GM18499 (cell line): ENCODE measurements around the gene PAPSS2.
"Not testable (repeated sequence)": the region's sequence is repeated elsewhere in the genome, so short reads cannot be mapped to it uniquely, and the experiment has no call there.

ENCODE experiments used
- ATAC-seq: cut with Tn5 transposase; IDR thresholded peaks from one replicate; pipeline ENCODE4 v1.9.1; 2021; ENCODE audit warnings: moderate number of reproducible peaks; ENCODE audit not compliant: insufficient read depth, unreplicated experiment

PAPSS2 gene

GRCh38 chr10:87700031-87700796 lies 40.5 kb downstream of the PAPSS2 start:
- ATAC-seq, result no peak

- no peak for ATAC-seq
Observed at GRCh38 chr10:87702260-87702972, 42.7 kb downstream of the PAPSS2 start.

- ATAC-seq, result no peak
Observed at GRCh38 chr10:87702973-87703294, 43.3 kb downstream of the PAPSS2 start.

- ATAC-seq, result no peak
Observed at GRCh38 chr10:87703771-87704170, 44.1 kb downstream of the PAPSS2 start.

GRCh38 chr10:87705339-87705738 lies 45.7 kb downstream of the PAPSS2 start:
- ATAC-seq, result no peak

GRCh38 chr10:87706731-87707130 lies 47.1 kb downstream of the PAPSS2 start:
- no peak for ATAC-seq

GRCh38 chr10:87707254-87707653 lies 47.6 kb downstream of the PAPSS2 start:
- ATAC-seq, result no peak

- no peak for ATAC-seq
Observed at GRCh38 chr10:87712913-87713616, 53.4 kb downstream of the PAPSS2 start.

- no peak for ATAC-seq
Observed at GRCh38 chr10:87713707-87714106, 54.0 kb downstream of the PAPSS2 start.

- ATAC-seq, result no peak
Observed at GRCh38 chr10:87715552-87716347, 56.1 kb downstream of the PAPSS2 start.

- ATAC-seq, result no peak
Observed at GRCh38 chr10:87716348-87716670, 56.6 kb downstream of the PAPSS2 start.

GRCh38 chr10:87720665-87721064 lies 61.0 kb downstream of the PAPSS2 start:
- no peak for ATAC-seq

GRCh38 chr10:87721781-87722180 lies 62.1 kb downstream of the PAPSS2 start:
- no peak for ATAC-seq

GRCh38 chr10:87722716-87723115 lies 63.0 kb downstream of the PAPSS2 start:
- ATAC-seq, result no peak

- ATAC-seq, result no peak
Observed at GRCh38 chr10:87723500-87723899, 63.8 kb downstream of the PAPSS2 start.

GRCh38 chr10:87724789-87725188 lies 65.1 kb downstream of the PAPSS2 start:
- ATAC-seq, result no peak

GRCh38 chr10:87729940-87730339 lies 70.3 kb downstream of the PAPSS2 start:
- ATAC-seq, result no peak

GRCh38 chr10:87733081-87733480 lies 73.4 kb downstream of the PAPSS2 start:
- ATAC-seq, result no peak

GRCh38 chr10:87734987-87735827 lies 75.5 kb downstream of the PAPSS2 start:
- no peak for ATAC-seq

- not testable (repeated sequence) for ATAC-seq
Observed at GRCh38 chr10:87738253-87738652, 78.6 kb downstream of the PAPSS2 start.
